Measurements from ENCODE around the gene ZNF784. TPM values are rescaled to one million over a fixed set of nuclear protein-coding genes. Genes with fewer than 3 reads are reported as not detected.
"Not testable (repeated sequence)": the region's sequence is repeated elsewhere in the genome, so short reads cannot be mapped to it uniquely, and the experiment has no call there.

The ZNF784 gene
- total RNA-seq, 2 experiments from 2014 or later, result 3.6 to 3.7 TPM

DNA sequence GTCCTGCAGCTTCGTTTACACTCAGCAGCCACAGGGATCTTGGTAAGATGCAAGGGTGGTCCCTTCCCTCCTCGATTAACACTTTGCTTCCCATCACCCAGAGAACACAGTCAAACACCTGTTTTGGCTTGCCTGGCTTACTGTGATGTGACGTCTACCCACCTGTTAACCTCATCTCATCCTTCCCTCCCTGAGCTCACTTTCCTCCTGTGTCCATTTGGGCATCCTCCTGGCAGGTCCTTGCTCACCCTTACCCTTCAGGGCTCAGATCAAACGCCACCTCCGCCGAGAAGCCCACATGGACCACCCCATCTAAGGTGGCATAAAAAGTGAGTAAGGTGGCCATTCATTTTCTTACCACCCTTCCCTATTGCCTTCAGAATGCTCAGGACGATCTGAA is 34.3 kb downstream of the ZNF784 start:
- intact Hi-C loops (cut with micrococcal nuclease), result no loop called here
- Mint-ChIP-seq H3K27me3 (no peaks in the 10 kb centered on the region), H3K9me3 (peaks cover 2% of the 10 kb centered on the region), H3K4me3 (no peak overlapping the region), H3K36me3 (ENCODE audit: low read depth) (peaks cover 15% of the 10 kb centered on the region), H3K4me1 (ENCODE audit: low read depth) (peaks cover 20% of the 10 kb centered on the region), H3K27ac (no peak overlapping the region)
- TF ChIP-seq, protein P1, sequence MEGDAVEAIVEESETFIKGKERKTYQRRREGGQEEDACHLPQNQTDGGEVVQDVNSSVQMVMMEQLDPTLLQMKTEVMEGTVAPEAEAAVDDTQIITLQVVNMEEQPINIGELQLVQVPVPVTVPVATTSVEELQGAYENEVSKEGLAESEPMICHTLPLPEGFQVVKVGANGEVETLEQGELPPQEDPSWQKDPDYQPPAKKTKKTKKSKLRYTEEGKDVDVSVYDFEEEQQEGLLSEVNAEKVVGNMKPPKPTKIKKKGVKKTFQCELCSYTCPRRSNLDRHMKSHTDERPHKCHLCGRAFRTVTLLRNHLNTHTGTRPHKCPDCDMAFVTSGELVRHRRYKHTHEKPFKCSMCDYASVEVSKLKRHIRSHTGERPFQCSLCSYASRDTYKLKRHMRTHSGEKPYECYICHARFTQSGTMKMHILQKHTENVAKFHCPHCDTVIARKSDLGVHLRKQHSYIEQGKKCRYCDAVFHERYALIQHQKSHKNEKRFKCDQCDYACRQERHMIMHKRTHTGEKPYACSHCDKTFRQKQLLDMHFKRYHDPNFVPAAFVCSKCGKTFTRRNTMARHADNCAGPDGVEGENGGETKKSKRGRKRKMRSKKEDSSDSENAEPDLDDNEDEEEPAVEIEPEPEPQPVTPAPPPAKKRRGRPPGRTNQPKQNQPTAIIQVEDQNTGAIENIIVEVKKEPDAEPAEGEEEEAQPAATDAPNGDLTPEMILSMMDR (IDR thresholded peaks at IDR 0.05), result no peak
- DNase-seq (no peak), ATAC-seq (no peak)
- POLR2A ChIA-PET, result no interaction called here
- CTCF ChIA-PET, result no interaction called here

DNA sequence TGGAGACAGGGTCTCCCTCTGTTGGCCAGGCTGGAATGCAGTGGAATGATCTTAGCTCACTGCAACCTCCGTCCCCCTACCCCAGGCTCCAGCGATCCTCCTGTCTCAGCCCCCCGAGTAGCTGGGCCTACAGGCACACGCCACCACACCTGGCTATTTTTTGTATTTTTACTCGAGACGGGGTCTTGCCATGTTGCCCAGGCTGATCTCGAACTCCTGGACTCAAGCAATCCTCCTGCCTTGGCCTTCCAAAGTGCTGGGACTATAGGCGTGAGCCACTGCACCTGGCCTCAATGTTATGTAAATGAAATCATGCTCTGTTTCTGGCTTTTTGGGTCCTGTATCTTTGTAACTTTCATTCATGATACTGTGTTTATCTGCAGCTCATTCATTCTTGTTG is 35.6 kb downstream of the ZNF784 start:
- Mint-ChIP-seq H3K9me3 (no peaks in the 10 kb centered on the region), H3K27me3 (no peaks in the 10 kb centered on the region), H3K4me1 (ENCODE audit: low read depth) (peaks cover 20% of the 10 kb centered on the region), H3K36me3 (ENCODE audit: low read depth) (peaks cover 7% of the 10 kb centered on the region), H3K27ac (no peak overlapping the region), H3K4me3 (no peak overlapping the region)
- POLR2A ChIA-PET, result no interaction called here
- ATAC-seq (no peak), DNase-seq (no peak)
- CTCF ChIA-PET, result no interaction called here
- TF ChIP-seq, protein P1 (IDR thresholded peaks at IDR 0.05), result no peak
- intact Hi-C loops (cut with micrococcal nuclease), result no loop called here

DNA sequence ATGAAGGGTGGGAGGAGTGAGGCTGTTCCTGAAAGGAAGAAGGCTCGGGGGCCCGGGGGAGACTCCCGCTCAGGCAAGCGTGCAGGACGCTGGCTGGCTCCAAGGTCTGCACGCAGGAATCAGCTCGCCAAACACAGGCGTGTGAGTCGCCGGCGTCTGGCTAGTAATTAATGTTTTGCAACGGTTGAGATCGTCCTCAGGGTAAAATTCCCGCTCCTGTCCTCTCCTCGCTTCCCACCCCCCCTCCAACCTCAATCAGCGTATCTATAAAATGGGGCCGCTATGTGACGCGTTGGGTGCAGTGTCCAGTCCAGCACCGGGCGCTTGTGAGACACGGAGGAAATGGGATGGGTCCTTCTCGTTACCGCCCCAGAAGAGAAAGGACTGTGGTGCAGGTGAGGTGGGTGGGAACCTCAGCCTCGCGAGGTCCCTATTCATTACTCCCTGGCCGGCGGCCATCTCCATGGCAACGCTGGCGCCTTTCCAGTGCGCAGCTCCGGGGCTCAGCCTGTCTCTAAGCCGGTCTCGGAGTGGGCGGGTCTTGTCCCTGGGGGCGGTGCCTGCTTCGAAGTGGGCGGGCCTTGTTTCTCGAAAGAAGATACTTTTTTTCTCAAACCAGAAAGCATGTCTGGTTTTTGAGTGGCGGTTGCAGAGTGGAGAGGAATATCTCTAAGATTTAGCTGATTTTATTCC is 37.2 kb downstream of the ZNF784 start:
- Mint-ChIP-seq H3K36me3 (ENCODE audit: low read depth) (peaks cover 4% of the 10 kb centered on the region), H3K9me3 (no peaks in the 10 kb centered on the region), H3K27ac (peak overlapping the region; percentile 42), H3K27me3 (no peaks in the 10 kb centered on the region), H3K4me3 (peak overlapping the region; percentile 76), H3K4me1 (ENCODE audit: low read depth) (peaks cover 22% of the 10 kb centered on the region)
- ChIA-PET POLR2A (interaction anchor here (1.0 kb wide), 1 partner anchor 9 kb away, joined by 3 read pairs; no protein-coding TSS in a partner anchor), CTCF (interaction anchor here (0.7 to 2.6 kb wide), 4 partner anchors 19 to 83 kb away, joined by 3 to 8 read pairs (median 4); partner anchors contain the start of gene ZNF865)
- intact Hi-C loops (cut with micrococcal nuclease), result no loop called here
- ATAC-seq, result peak; percentile 99
- TF ChIP-seq, protein P1 (IDR thresholded peaks at IDR 0.05), result no peak
- DNase-seq, result peak; percentile 99

DNA sequence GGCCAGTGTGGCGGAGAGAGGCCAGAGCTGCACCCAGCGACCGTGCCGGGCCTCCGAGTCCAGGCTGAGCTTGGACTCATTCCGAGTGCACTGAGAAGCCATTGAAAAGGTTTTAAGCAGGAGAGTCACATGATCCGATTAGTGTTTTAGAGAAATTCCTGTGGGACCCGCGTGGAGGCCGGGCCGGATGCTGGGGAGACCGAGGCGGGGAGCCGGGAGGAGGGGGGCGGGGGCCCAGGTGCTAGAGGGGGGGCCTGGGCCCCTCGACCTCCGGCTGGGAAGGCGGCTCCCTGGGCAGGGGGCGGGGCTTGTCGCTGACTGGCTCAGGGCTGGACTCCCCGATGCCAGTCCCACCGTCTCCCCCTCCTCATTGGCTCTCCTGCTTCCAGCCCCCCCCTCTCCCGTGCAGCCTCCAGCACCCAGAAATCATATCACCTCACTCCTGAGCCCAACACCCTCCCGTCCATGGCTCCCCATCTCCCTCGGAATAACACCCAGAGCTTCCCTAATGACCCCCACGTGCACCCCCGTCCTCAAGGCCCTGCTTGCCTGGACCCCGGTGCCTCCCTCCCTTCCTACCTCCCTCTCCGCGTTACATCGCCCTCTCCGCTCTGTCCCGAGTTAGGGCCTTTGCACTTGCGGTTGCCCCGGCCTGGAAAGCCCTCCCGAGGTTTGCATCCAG is 38.6 kb downstream of the ZNF784 start:
- intact Hi-C loops (cut with micrococcal nuclease), result no loop called here
- CTCF ChIA-PET, result interaction anchor here (0.8 to 2.6 kb wide), 5 partner anchors 13 to 118 kb away, joined by 3 to 8 read pairs (median 4); no protein-coding TSS in a partner anchor
- POLR2A ChIA-PET, result interaction anchor here (0.8 to 1.3 kb wide), 4 partner anchors 10 to 98 kb away, joined by 3 to 4 read pairs (median 4); partner anchors contain the start of gene FIZ1
- peaks cover 32% of the 10 kb centered on the region for H3K4me1 Mint-ChIP-seq (ENCODE audit: low read depth)
- peak; percentile 61 for DNase-seq
- ATAC-seq, result peak; percentile 26
- no peaks in the 10 kb centered on the region for H3K27me3 Mint-ChIP-seq
- H3K4me3 Mint-ChIP-seq, result peak overlapping the region; percentile 76
- TF ChIP-seq, protein P1 (IDR thresholded peaks at IDR 0.05), result no peak
- H3K36me3 Mint-ChIP-seq (ENCODE audit: low read depth), result no peaks in the 10 kb centered on the region
- H3K27ac Mint-ChIP-seq, result no peak overlapping the region
- H3K9me3 Mint-ChIP-seq, result no peaks in the 10 kb centered on the region

DNA sequence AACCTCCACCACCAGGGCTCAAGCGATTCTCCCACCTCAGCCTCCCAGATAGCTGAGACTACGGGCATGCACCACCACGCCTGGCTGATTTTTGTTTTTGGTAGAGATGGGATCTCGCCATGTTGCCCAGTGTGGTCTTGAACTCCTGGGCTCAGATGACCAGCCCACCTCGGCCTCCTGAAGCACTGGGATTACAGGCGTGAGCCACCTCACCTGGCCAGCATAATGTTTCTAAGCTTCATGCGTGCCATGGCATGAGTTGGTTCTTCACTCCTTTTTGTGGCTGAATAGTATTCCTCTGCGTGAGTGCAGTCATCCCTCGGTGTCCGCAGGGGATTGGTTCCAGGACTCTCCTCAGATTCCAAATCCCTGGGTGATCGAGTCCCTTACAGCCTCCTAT is 39.5 kb downstream of the ZNF784 start:
- H3K27ac Mint-ChIP-seq, result no peak overlapping the region
- TF ChIP-seq, protein P1 (IDR thresholded peaks at IDR 0.05), result no peak
- no peak overlapping the region for H3K4me3 Mint-ChIP-seq
- peaks cover 2% of the 10 kb centered on the region for H3K36me3 Mint-ChIP-seq (ENCODE audit: low read depth)
- H3K9me3 Mint-ChIP-seq, result no peaks in the 10 kb centered on the region
- intact Hi-C loops (cut with micrococcal nuclease), result no loop called here
- CTCF ChIA-PET, result interaction anchor here (1.3 to 2.2 kb wide), 3 partner anchors 21 to 117 kb away, joined by 4 to 8 read pairs (median 4); partner anchors contain the start of gene ZNF865
- no peak for DNase-seq
- H3K27me3 Mint-ChIP-seq, result no peaks in the 10 kb centered on the region
- POLR2A ChIA-PET, result interaction anchor here (1.0 to 1.3 kb wide), 2 partner anchors 11 to 97 kb away, joined by 3 to 4 read pairs; no protein-coding TSS in a partner anchor
- H3K4me1 Mint-ChIP-seq (ENCODE audit: low read depth), result peaks cover 34% of the 10 kb centered on the region
- ATAC-seq, result no peak

DNA sequence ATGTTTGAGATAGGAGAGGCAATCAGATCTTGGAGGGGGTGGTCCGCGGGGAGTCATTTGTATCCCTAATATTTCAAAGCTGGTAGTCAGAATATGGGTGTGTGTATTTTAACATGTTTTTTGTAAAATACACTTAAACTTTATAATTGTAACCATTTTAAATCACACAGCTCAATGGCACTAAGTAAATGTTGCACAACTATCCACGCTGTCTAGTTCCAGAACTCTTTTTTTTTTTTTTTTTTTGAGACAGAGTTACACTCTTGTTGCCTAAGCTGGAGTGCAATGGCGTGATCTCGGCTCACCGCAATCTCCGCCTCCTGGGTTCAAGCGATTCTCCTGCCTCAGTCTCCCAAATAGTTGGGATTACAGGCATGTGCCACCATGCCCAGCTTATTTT is 40.5 kb downstream of the ZNF784 start:
- ATAC-seq; POLR2A ChIA-PET; DNase-seq; H3K9me3 Mint-ChIP-seq; H3K27ac Mint-ChIP-seq; intact Hi-C loops (cut with micrococcal nuclease); H3K27me3 Mint-ChIP-seq; H3K4me3 Mint-ChIP-seq; H3K36me3 Mint-ChIP-seq (ENCODE audit: low read depth): not testable (repeated sequence)
- H3K4me1 Mint-ChIP-seq (ENCODE audit: low read depth), result peaks cover 39% of the 10 kb centered on the region
- CTCF ChIA-PET, result interaction anchor here (0.9 to 2.2 kb wide), 3 partner anchors 22 to 50 kb away, joined by 3 to 8 read pairs (median 3); partner anchors contain the start of gene ZNF865

DNA sequence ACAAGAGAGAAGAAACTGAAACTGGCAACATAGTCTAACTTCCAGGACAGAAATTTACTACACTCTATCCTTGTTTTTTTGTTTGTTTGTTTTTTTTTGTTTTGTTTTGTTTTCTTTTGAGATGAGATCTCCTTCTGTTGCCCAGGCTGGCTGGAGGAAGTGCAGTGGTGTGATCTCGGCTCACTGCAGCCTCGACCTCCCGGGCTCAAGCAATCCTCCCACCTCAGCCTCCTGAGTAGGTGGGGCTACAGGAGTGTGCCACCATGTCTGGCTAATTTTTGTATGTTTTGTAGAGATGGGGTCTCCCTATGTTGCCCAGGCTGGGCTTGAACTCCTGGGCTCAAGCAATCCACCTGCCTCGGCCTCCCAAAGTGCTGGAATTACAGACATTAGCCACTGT is 42.1 kb downstream of the ZNF784 start:
- H3K27me3 Mint-ChIP-seq; intact Hi-C loops (cut with micrococcal nuclease); ATAC-seq; H3K9me3 Mint-ChIP-seq; H3K4me3 Mint-ChIP-seq; CTCF ChIA-PET; DNase-seq; H3K27ac Mint-ChIP-seq: not testable (repeated sequence)
- peaks cover 32% of the 10 kb centered on the region for H3K4me1 Mint-ChIP-seq (ENCODE audit: low read depth)
- peaks cover 11% of the 10 kb centered on the region for H3K36me3 Mint-ChIP-seq (ENCODE audit: low read depth)
- POLR2A ChIA-PET, result interaction anchor here (1.3 kb wide), 1 partner anchor 18 kb away, joined by 5 read pairs; the partner anchor contains the start of gene ZNF524

Measured in activated CD8-positive, alpha-beta T cell treated with anti-CD3 and anti-CD28 coated beads for 36 hours (primary cell).